GM19240 (cell line): ENCODE data around the gene ISG15.

ENCODE experiments used
- DNase-seq: peaks from one replicate; pipeline ENCODE4 v3.0.0; 2011; ENCODE audit warnings: low spot score; ENCODE audit not compliant: insufficient read length

ISG15 gene

GRCh38 chr1:1013105-1013921 lies at the start of gene ISG15:
TSS of gene ISG15 (plus strand) at chr1:1013497. CDS start at chr1:1013574, 77 bp downstream.
- peak; percentile 83 for DNase-seq

GRCh38 chr1:963746-964525 lies 49.4 kb upstream of the ISG15 start:
- no peak for DNase-seq

GRCh38 chr1:964691-965525 lies 48.4 kb upstream of the ISG15 start:
- DNase-seq: no peak

- no peak for DNase-seq
These were observed 47.7 kb upstream of the ISG15 start for GRCh38 chr1:965526-966134.

- DNase-seq: no peak
These were observed 47.1 kb upstream of the ISG15 start, which contains the start of gene PLEKHN1 for GRCh38 chr1:966135-966703. TSS of gene PLEKHN1 (plus strand) at chr1:966482. CDS start at chr1:966532, 50 bp downstream.

- DNase-seq: peak; percentile 94
These were observed 46.5 kb upstream of the ISG15 start for GRCh38 chr1:966704-967300.

GRCh38 chr1:967466-968343 lies 45.6 kb upstream of the ISG15 start:
- DNase-seq: no peak

- DNase-seq: no peak
These were observed 43.9 kb upstream of the ISG15 start for GRCh38 chr1:969260-969855.

GRCh38 chr1:970242-970972 lies 42.9 kb upstream of the ISG15 start:
- no peak for DNase-seq

GRCh38 chr1:970973-971730 lies 42.1 kb upstream of the ISG15 start:
- no peak for DNase-seq

GRCh38 chr1:971751-972506 lies 41.4 kb upstream of the ISG15 start:
- DNase-seq: no peak

- DNase-seq: no peak
These were observed 40.4 kb upstream of the ISG15 start for GRCh38 chr1:972726-973458.

GRCh38 chr1:973459-974292 lies 39.6 kb upstream of the ISG15 start:
- no peak for DNase-seq

GRCh38 chr1:974293-974640 lies 39.0 kb upstream of the ISG15 start:
- DNase-seq: no peak

GRCh38 chr1:974687-975328 lies 38.5 kb upstream of the ISG15 start:
- no peak for DNase-seq
